Prostate gland (tissue), 2 donors: ENCODE results near the gene APOL4.

ENCODE experiments used
- CTCF ChIP-seq, 4 experiments: fragments of 200-600 bp in 2 of 4; fragments of 450-650 bp in 2 of 4; sonication (generic) in 2 of 4; IDR thresholded peaks; 1 replicate in 3 of 4; 2 replicates in 1 of 4; pipeline ENCODE4 v1.5.1; 2016 to 2019; ENCODE audit warnings: antibody characterized with exemption in 4 of 4, mild to moderate bottlenecking in 2 of 4, moderate library complexity in 2 of 4
- POLR2A ChIP-seq: fragments of 450-650 bp; IDR thresholded peaks from one replicate; pipeline ENCODE4 v1.6.1; 2016; ENCODE audit warnings: antibody characterized with exemption, mild to moderate bottlenecking
- POLR2AphosphoS5 ChIP-seq: sonication (generic); formaldehyde crosslinking; IDR thresholded peaks from one replicate; pipeline ENCODE4 v1.6.1; 2017; ENCODE audit warnings: antibody characterized with exemption

GRCh38 chr22:36184433-36185025, 17.1 kb downstream of the APOL4 start:
- TF ChIP-seq POLR2A (no peak), CTCF (IDR thresholded peaks at IDR 0.05) (no peak), POLR2AphosphoS5 (no peak)
